DOHH2 (cell line): ENCODE measurements around the gene MACIR.

Experiments
- EZH2phosphoT487 ChIP-seq: fragments of 200-600 bp; sonication (generic); IDR thresholded peaks from 2 replicates; pipeline ENCODE4 v1.6.1; 2017; ENCODE audit warnings: borderline replicate concordance, mild to moderate bottlenecking, antibody characterized with exemption, low read length, moderate library complexity, mixed read lengths
- TF ChIP-seq, protein P1 (sequence below): fragments of 200-600 bp; sonication (generic); IDR thresholded peaks from one replicate; pipeline ENCODE4 v1.5.1; 2014; ENCODE audit warnings: antibody characterized with exemption, mild to moderate bottlenecking, low read depth, low read length; ENCODE audit not compliant: poor library complexity, severe bottlenecking

DNA sequence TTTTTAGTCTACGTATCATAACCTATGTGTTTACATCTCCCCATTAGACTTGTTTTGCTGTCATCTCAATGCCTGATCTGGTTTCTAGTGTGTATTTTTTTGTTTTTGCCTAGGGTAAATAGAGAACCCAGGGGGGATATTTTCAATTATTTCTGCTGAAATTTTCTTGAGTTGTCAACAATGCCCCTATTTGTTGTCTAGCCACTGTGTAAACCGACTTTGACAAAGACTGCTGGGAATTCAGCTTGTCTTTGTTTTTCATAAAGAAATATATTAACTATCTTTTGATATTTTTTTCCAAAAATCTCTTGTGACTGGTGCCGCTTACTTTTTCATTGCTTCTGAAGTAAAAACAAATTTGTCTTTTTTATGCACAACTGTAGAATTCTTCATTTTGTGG lies 28.1 kb downstream of the MACIR start:
- TF ChIP-seq, protein P1, sequence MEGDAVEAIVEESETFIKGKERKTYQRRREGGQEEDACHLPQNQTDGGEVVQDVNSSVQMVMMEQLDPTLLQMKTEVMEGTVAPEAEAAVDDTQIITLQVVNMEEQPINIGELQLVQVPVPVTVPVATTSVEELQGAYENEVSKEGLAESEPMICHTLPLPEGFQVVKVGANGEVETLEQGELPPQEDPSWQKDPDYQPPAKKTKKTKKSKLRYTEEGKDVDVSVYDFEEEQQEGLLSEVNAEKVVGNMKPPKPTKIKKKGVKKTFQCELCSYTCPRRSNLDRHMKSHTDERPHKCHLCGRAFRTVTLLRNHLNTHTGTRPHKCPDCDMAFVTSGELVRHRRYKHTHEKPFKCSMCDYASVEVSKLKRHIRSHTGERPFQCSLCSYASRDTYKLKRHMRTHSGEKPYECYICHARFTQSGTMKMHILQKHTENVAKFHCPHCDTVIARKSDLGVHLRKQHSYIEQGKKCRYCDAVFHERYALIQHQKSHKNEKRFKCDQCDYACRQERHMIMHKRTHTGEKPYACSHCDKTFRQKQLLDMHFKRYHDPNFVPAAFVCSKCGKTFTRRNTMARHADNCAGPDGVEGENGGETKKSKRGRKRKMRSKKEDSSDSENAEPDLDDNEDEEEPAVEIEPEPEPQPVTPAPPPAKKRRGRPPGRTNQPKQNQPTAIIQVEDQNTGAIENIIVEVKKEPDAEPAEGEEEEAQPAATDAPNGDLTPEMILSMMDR: no peak
- no peak for TF ChIP-seq EZH2phosphoT487
